Effector CD8-positive, alpha-beta T cell (primary cell): ENCODE results near the gene LGALS9C.
"Not testable (repeated sequence)": the region's sequence is repeated elsewhere in the genome, so short reads cannot be mapped to it uniquely, and the experiment has no call there.

Experiments
- DNase-seq: peaks from one replicate; lab custom pipeline; 2025; lab: John Stamatoyannopoulos, UW

The LGALS9C gene

DNA sequence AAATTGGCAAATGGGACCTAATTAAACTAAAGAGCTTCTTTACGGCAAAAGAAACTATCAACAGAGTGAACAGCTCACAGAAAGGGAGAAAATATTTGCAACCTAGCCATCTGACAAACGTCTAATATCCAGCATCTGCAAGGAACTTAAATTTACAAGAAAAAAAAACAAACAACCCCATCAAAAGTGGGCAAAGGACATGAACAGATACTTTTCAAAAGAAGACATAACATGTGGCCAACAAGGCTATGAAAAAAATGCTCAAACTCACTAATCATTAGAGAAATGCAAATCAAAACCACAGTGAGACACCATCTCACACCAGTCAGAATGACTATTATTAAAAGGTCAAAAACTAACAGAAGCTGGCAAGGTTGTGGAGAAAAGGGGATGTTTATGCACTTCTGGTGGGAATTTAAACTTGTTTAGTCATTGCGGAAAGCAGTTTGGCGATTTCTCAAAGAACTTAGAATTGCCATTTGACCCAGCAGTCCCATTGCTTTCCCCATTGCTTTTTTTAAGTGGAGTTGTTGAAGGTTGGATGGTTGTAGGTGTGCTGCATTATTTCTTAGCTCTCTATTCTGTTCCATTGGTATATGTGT lies 52.4 kb downstream of the LGALS9C start:
- DNase-seq: not testable (repeated sequence)

DNA sequence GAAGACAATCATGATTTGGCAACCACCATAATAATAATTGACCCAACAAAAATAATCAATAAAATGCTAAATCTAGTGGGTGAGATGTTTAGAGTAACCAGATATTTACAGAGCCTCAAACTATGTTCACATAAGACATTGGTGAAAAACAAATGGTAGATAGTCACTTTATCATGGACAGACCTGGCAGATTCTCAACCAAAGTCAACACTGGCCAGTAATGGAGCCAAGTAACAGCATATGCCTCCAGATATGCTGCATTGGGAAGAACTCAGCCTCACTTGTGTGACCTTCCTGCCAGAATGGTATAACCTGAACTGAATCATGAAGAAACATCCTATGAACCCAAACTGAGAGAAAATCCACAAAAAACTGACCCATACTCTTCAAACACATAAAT lies 53.8 kb downstream of the LGALS9C start:
- DNase-seq: not testable (repeated sequence)

DNA sequence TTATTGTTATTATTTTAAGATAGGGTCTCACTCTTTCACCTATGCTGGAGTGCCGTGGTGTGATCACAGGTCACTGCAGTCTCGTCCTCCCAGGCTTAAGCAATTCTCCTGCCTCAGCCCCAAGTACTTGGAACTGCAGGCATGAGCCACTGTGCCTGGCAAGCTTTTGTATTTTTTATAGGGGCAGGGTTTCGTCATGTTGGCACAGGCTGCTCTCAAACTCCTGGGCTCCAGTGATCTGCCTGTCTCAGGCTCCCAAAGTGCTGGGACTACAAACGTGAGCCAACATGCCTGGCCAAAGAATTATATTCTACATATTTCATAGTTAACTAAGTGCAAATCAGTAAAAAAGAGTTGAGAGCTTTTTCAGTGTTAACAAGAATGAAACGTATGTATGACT lies 65.6 kb downstream of the LGALS9C start:
- DNase-seq: not testable (repeated sequence)

DNA sequence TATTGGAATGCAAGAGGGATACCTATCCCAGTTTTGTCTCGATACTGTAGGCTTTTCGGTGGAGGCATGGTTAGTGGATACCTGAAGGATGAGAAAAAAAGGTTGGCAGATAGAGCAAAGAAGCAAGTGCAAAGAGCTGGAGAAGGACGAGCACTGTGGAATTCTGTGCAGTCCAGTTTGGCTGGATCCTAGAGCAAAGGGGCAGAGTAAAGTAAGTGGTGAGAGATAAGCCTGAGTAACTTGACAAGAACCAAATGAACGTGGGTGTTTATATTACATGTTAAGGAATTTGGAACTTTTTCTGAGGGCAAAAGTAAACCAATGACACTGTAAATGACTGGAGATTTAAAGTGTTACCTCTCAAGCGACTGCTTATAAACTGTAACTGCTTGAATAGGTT lies 66.3 kb downstream of the LGALS9C start:
- DNase-seq: not testable (repeated sequence)
